OCI-LY7 (cell line): ENCODE results near the gene PNKP. TPM values are rescaled to one million over a fixed set of nuclear protein-coding genes. Genes with fewer than 3 reads are reported as not detected.

Source experiments
- BruUV-seq: library from RNA; stranded (reverse); fragments of 400-500 nt; replicated peaks from 2 replicates; lab custom pipeline; 2021; lab: Mats Ljungman, UMichigan
- CTCF ChIA-PET: fragments of 300-600 bp; sonication (Branson Sonifier 250); formaldehyde crosslinking; loops from one replicate; lab custom pipeline; 2022; ENCODE audit warnings: antibody characterized with exemption; ENCODE audit not compliant: unreplicated experiment; lab: Charles Lee
- POLR2A ChIA-PET: fragments of 300-600 bp; sonication (Branson Sonifier 250); formaldehyde crosslinking; loops from one replicate; lab custom pipeline; 2022; ENCODE audit warnings: antibody characterized with exemption; lab: Charles Lee
- DNase-seq: peaks from one replicate; pipeline ENCODE4 v3.0.0-alpha.2; 2015; ENCODE audit warnings: low spot score
- H2AFZ ChIP-seq: fragments of 200-600 bp; sonication (generic), shearing (Covaris generic); 2 replicates; pipeline ENCODE4 v1.6.1; 2014; ENCODE audit warnings: mild to moderate bottlenecking, antibody characterized with exemption, low read length, moderate library complexity
- H3K27ac ChIP-seq: fragments of 200-600 bp; sonication (generic); 2 replicates; pipeline ENCODE4 v1.5.1; 2014; ENCODE audit warnings: mixed run types, low read depth, mild to moderate bottlenecking, moderate library complexity, low read length, inconsistent platforms; ENCODE audit not compliant: poor library complexity, severe bottlenecking
- H3K36me3 ChIP-seq: fragments of 200-600 bp; sonication (generic); 2 replicates; pipeline ENCODE4 v1.6.1; 2014; ENCODE audit warnings: mild to moderate bottlenecking, antibody characterized with exemption, low read length, moderate library complexity, mixed read lengths; ENCODE audit not compliant: insufficient read depth
- H3K4me1 ChIP-seq: fragments of 200-600 bp; sonication (generic); 2 replicates; pipeline ENCODE4 v1.5.1; 2014; ENCODE audit warnings: mild to moderate bottlenecking, low read length; ENCODE audit not compliant: insufficient read depth, poor library complexity, severe bottlenecking
- H3K4me2 ChIP-seq: fragments of 200-600 bp; sonication (generic); 2 replicates; pipeline ENCODE4 v1.6.1; 2014; ENCODE audit warnings: mild to moderate bottlenecking, low read length
- H3K4me3 ChIP-seq: fragments of 200-600 bp; sonication (generic); 2 replicates; pipeline ENCODE4 v1.5.1; 2014; ENCODE audit warnings: mild to moderate bottlenecking, low read depth, low read length; ENCODE audit not compliant: poor library complexity, severe bottlenecking
- H3K79me2 ChIP-seq: fragments of 200-600 bp; sonication (generic); 2 replicates; pipeline ENCODE4 v1.6.1; 2016; ENCODE audit warnings: low read depth, mild to moderate bottlenecking, low read length, moderate library complexity, mixed read lengths; ENCODE audit not compliant: insufficient read depth
- H3K9me2 ChIP-seq: fragments of 200-600 bp; sonication (generic); 2 replicates; pipeline ENCODE4 v1.6.1; 2016; ENCODE audit warnings: mild to moderate bottlenecking, low read length, mixed read lengths; ENCODE audit not compliant: insufficient read depth
- H3K9me3 ChIP-seq: fragments of 200-600 bp; sonication (generic); 2 replicates; pipeline ENCODE4 v1.6.1; 2014; ENCODE audit warnings: mild to moderate bottlenecking, mixed run types, low read length, mixed read lengths
- H4K20me1 ChIP-seq: fragments of 200-600 bp; sonication (generic); 2 replicates; pipeline ENCODE4 v1.6.1; 2014; ENCODE audit warnings: mild to moderate bottlenecking, antibody characterized with exemption, low read length, moderate library complexity, mixed read lengths; ENCODE audit not compliant: insufficient read depth
- EZH2phosphoT487 ChIP-seq: fragments of 200-600 bp; sonication (generic); IDR thresholded peaks from 2 replicates; pipeline ENCODE4 v1.6.1; 2018; ENCODE audit warnings: low read depth, borderline replicate concordance, mild to moderate bottlenecking, mixed run types, antibody characterized with exemption, low read length, moderate library complexity, mixed read lengths
- intact Hi-C: fragments of 100-400 bp; cut with micrococcal nuclease; formaldehyde crosslinking; loops from one replicate; pipeline ENCODE4 v1.10.0; 2022; ENCODE audit not compliant: unreplicated experiment
- total RNA-seq, 2 experiments: library from RNA; depleted of rRNA in 1 of 2; stranded (reverse); fragments of >200 nt in 1 of 2; shearing (Covaris generic) in 1 of 2; gene quantifications; 2 replicates each; pipeline ENCODE4 v1.2.3, GENCODE V29; 2014 to 2022
- TF ChIP-seq, protein P1 (sequence below): fragments of 200-600 bp; sonication (generic); conservative IDR thresholded peaks from 2 replicates; pipeline ENCODE4 v1.5.1; 2014; ENCODE audit warnings: mild to moderate bottlenecking, antibody characterized with exemption, low read length, moderate library complexity, mixed read lengths

The PNKP gene
- total RNA-seq, 2 experiments from 2014 or later, result 90.9 to 118 TPM

DNA sequence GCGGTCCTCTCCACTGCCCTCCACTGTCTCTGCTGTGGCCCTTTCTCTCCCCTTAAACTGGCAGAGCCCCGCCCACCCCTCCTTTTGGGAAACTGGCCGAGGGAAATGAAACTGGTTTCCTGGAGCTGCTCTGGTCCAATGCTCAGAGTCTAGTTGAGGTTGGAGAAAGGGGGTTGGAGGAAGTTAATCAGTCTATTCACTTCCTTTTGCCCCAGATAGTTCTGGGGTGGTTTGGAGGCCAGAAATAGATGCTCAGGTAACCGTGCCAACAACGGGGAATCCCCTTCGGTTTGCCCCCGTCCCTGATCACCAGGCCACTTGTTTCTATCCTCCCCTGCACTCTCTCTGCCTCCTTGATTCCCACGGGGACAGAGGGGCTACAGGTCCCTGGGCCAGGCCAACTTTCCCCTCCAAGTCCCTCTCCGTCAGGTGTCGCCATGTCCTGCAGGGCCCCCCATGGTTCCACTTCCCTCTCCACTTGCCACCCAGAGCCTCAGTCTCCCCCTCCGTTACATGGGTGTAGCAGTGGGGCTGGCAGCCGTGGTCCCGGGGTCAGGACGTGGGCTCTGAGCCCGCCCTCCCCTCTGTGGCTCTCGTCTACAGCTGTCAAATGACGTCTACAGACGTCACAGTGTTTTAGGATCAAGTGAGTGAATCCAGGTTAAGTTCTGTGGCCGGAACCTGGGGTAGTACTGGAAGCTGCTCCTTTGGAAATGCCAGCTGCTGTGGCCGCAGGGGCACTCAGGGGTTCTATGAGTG lies 29.7 kb upstream of the PNKP start, which contains the start of gene IL4I1:
TSS of gene IL4I1 (minus strand) at position 25 of the 759 bp plus-strand sequence. CDS start 727 bp downstream, outside the sequence.
- TF ChIP-seq EZH2phosphoT487, result no peak
- TF ChIP-seq, protein P1, sequence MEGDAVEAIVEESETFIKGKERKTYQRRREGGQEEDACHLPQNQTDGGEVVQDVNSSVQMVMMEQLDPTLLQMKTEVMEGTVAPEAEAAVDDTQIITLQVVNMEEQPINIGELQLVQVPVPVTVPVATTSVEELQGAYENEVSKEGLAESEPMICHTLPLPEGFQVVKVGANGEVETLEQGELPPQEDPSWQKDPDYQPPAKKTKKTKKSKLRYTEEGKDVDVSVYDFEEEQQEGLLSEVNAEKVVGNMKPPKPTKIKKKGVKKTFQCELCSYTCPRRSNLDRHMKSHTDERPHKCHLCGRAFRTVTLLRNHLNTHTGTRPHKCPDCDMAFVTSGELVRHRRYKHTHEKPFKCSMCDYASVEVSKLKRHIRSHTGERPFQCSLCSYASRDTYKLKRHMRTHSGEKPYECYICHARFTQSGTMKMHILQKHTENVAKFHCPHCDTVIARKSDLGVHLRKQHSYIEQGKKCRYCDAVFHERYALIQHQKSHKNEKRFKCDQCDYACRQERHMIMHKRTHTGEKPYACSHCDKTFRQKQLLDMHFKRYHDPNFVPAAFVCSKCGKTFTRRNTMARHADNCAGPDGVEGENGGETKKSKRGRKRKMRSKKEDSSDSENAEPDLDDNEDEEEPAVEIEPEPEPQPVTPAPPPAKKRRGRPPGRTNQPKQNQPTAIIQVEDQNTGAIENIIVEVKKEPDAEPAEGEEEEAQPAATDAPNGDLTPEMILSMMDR, result no peak
- Histone ChIP-seq H3K4me1 (peaks cover 43% of the 10 kb centered on the region), H3K79me2 (no peaks in the 10 kb centered on the region), H2AFZ (peak within 1 kb of the TSS; percentile 63; the same call in 1 of the 2 replicates), H3K9me3 (no peaks in the 10 kb centered on the region), H3K27ac (peak within 1 kb of the TSS; percentile 66), H3K36me3 (no peaks in the 10 kb centered on the region), H3K9me2 (no peaks in the 10 kb centered on the region), H4K20me1 (no peaks in the 10 kb centered on the region), H3K4me3 (peak within 1 kb of the TSS; percentile 55), H3K4me2 (peak within 1 kb of the TSS; percentile 96)
- intact Hi-C loops, result loop anchor here (1.0 kb wide), 1 partner anchor 27 kb away; no protein-coding TSS in a partner anchor
- ChIA-PET POLR2A (interaction anchor here (1.2 to 1.8 kb wide), 2 partner anchors 28 to 32 kb away, joined by 4 to 6 read pairs; partner anchors contain the start of gene ATF5), CTCF (no interaction called here)
- BruUV-seq, result no TSS peak
- DNase-seq, result peak; percentile 77

DNA sequence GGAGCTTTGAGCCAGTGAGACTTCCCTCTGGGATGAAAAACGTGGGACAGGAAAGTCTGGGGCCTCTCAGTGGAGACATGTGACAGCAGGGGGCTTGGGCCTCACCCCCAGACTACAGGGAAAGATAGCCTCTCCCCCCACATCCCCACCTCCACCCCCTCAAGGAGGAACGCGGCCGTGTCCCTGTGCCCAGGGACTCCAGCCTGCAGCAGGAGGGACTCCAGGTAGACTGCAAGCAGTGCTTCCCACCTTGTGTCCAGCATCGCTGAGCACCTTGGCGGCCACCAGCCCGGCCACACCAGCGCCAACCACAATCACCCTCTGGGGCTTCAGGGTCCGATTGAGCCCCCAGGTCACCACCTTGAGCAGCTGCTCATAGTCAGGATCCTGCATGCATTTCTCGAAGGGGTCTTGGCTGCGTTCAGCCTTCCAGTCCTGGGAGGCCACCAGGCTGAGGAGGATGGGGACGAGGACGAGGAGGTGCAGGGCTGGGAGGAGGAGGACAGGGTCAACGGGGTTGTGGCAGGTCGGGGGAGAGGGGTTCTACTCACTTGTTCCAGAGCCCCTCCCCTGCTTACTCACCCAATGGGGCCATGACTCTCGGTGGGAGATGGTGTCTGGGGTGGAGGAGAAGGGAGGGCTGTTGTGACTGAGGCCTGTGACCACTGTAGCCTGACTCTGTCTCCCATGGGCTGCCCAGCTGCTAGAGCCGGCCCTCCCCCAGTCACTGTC lies 28.4 kb upstream of the PNKP start:
- H3K36me3 ChIP-seq, result no peaks in the 10 kb centered on the region
- POLR2A ChIA-PET, result interaction anchor here (0.6 to 1.2 kb wide), 2 partner anchors 19 to 33 kb away, joined by 3 to 4 read pairs; partner anchors contain the start of genes AKT1S1 and ATF5
- H4K20me1 ChIP-seq, result no peaks in the 10 kb centered on the region
- peak overlapping the region; percentile 96 for H3K4me2 ChIP-seq
- DNase-seq, result no peak
- intact Hi-C loops, result no loop called here
- peaks cover 46% of the 10 kb centered on the region for H3K4me1 ChIP-seq
- CTCF ChIA-PET, result no interaction called here
- no peaks in the 10 kb centered on the region for H3K9me2 ChIP-seq
- no peak overlapping the region for H3K4me3 ChIP-seq
- H3K27ac ChIP-seq, result peak overlapping the region; percentile 66
- H2AFZ ChIP-seq, result no peak overlapping the region
- TF ChIP-seq, protein P1, result no peak
- TF ChIP-seq EZH2phosphoT487, result no peak
- no peaks in the 10 kb centered on the region for H3K79me2 ChIP-seq
- no peaks in the 10 kb centered on the region for H3K9me3 ChIP-seq
- BruUV-seq, result no TSS peak
